Mesenchymal stem cell (in vitro differentiated cells and primary cell): ENCODE measurements around the gene TOE1.

Experiments used
- DNase-seq: peaks from one replicate; pipeline ENCODE4 v3.0.0-alpha.2; 2013
- H2AFZ ChIP-seq: one replicate; pipeline ENCODE4 v1.6.1; 2013; ENCODE audit warnings: low read depth, mild to moderate bottlenecking, control low read depth, inconsistent platforms, low read length, moderate library complexity
- H2AK5ac ChIP-seq: 2 replicates; pipeline ENCODE4 v1.6.1; 2013; ENCODE audit warnings: low read length, moderate library complexity, mild to moderate bottlenecking, inconsistent platforms; ENCODE audit not compliant: severe bottlenecking
- H2BK120ac ChIP-seq: one replicate; pipeline ENCODE4 v1.6.1; 2013; ENCODE audit warnings: low read depth, mild to moderate bottlenecking, inconsistent platforms, low read length, moderate library complexity
- H2BK12ac ChIP-seq, 2 experiments: one replicate each; pipeline ENCODE4 v1.6.1; 2013; ENCODE audit warnings: inconsistent platforms in 2 of 2, low read length in 2 of 2, mild to moderate bottlenecking in 2 of 2, moderate library complexity in 2 of 2, control low read depth in 1 of 2
- H2BK15ac ChIP-seq: one replicate; pipeline ENCODE4 v1.6.1; 2013; ENCODE audit warnings: mild to moderate bottlenecking, low read depth, inconsistent platforms; ENCODE audit not compliant: poor library complexity, severe bottlenecking
- H2BK5ac ChIP-seq: 2 replicates; pipeline ENCODE4 v1.6.1; 2013; ENCODE audit warnings: low read depth, mild to moderate bottlenecking, low read length, control low read depth, inconsistent platforms; ENCODE audit not compliant: poor library complexity, severe bottlenecking
- H3K14ac ChIP-seq, 2 experiments: one replicate each; pipeline ENCODE4 v1.6.1; 2013; ENCODE audit warnings: inconsistent platforms in 2 of 2, low read length in 2 of 2, control low read depth in 1 of 2, mild to moderate bottlenecking in 1 of 2, moderate library complexity in 1 of 2
- H3K18ac ChIP-seq, 2 experiments: one replicate each; pipeline ENCODE4 v1.6.1; 2013; ENCODE audit warnings: inconsistent platforms in 2 of 2, low read length in 2 of 2, control low read depth in 1 of 2, low read depth in 1 of 2, mild to moderate bottlenecking in 1 of 2
- H3K23ac ChIP-seq, 2 experiments: one replicate each; pipeline ENCODE4 v1.6.1; 2013; ENCODE audit warnings: inconsistent platforms in 2 of 2, low read length in 2 of 2, mild to moderate bottlenecking in 2 of 2, moderate library complexity in 2 of 2, control low read depth in 1 of 2
- H3K27ac ChIP-seq: 2 replicates; pipeline ENCODE4 v1.5.1; 2013; ENCODE audit warnings: mild to moderate bottlenecking, moderate library complexity, low read length, control low read depth, inconsistent platforms; ENCODE audit not compliant: poor library complexity, severe bottlenecking
- H3K27me3 ChIP-seq, 2 experiments: 2 replicates each; pipeline versions ENCODE4 v1.6.1 to v1.7.0; 2013; ENCODE audit warnings: low read length in 2 of 2, mild to moderate bottlenecking in 2 of 2, moderate library complexity in 2 of 2, control low read depth in 1 of 2, inconsistent platforms in 1 of 2; ENCODE audit not compliant: control insufficient read depth in 1 of 2, insufficient read depth in 1 of 2
- H3K36me3 ChIP-seq, 2 experiments: 2 replicates each; pipeline versions ENCODE4 v1.6.1 to v1.7.0; 2013; ENCODE audit warnings: low read length in 2 of 2, control low read depth in 1 of 2, inconsistent platforms in 1 of 2, low read depth in 1 of 2, mild to moderate bottlenecking in 1 of 2; ENCODE audit not compliant: insufficient read depth in 2 of 2, control insufficient read depth in 1 of 2
- H3K4ac ChIP-seq, 2 experiments: one replicate each; pipeline ENCODE4 v1.6.1; 2013; ENCODE audit warnings: inconsistent platforms in 2 of 2, low read length in 2 of 2, mild to moderate bottlenecking in 2 of 2, moderate library complexity in 2 of 2, control low read depth in 1 of 2, low read depth in 1 of 2
- H3K4me1 ChIP-seq: 2 replicates; pipeline ENCODE4 v1.6.1; 2013; ENCODE audit warnings: low read depth, low read length, control low read depth; ENCODE audit not compliant: control insufficient read depth, insufficient read depth
- H3K4me2 ChIP-seq: 2 replicates; pipeline ENCODE4 v1.6.1; 2013; ENCODE audit warnings: low read length, mild to moderate bottlenecking, inconsistent platforms; ENCODE audit not compliant: poor library complexity, severe bottlenecking
- H3K4me3 ChIP-seq, 2 experiments: 2 replicates each; pipeline versions ENCODE4 v1.5.1 to v1.7.0; 2013; ENCODE audit warnings: low read length in 2 of 2, mild to moderate bottlenecking in 2 of 2, control low read depth in 1 of 2, low read depth in 1 of 2; ENCODE audit not compliant: insufficient read depth in 1 of 2
- H3K79me1 ChIP-seq: replicated peaks from 2 replicates; pipeline ENCODE4 v1.6.1; 2013; ENCODE audit warnings: mild to moderate bottlenecking, control low read depth, low read length, inconsistent platforms; ENCODE audit not compliant: poor library complexity, severe bottlenecking
- H3K9ac ChIP-seq: 2 replicates; pipeline ENCODE4 v1.7.0; 2013; ENCODE audit warnings: mild to moderate bottlenecking, low read length, moderate library complexity
- H3K9me3 ChIP-seq: 2 replicates; pipeline ENCODE4 v1.7.0; 2013; ENCODE audit warnings: mild to moderate bottlenecking, low read length; ENCODE audit not compliant: control insufficient read depth
- H4K8ac ChIP-seq: one replicate; pipeline ENCODE4 v1.6.1; 2013; ENCODE audit warnings: inconsistent platforms, mild to moderate bottlenecking, low read length, moderate library complexity
- H4K91ac ChIP-seq: one replicate; pipeline ENCODE4 v1.6.1; 2013; ENCODE audit warnings: mild to moderate bottlenecking, low read length, inconsistent platforms
- WGBS: methylation state at CpG from one replicate; pipeline ENCODE4 v1.1.7; 2013; ENCODE audit warnings: mixed read lengths; 5-methylcytosine and 5-hydroxymethylcytosine counted together

The TOE1 gene

GRCh38 chr1:45329445-45329844, 10.5 kb upstream of the TOE1 start:
- Histone ChIP-seq H3K4me3 (no peak overlapping the region), H2AK5ac (no peak overlapping the region), H3K27me3 (peaks cover 0 to 5% of the 10 kb centered on the region in 2 experiments), H3K4me2 (no peak overlapping the region), H3K9me3 (no peaks in the 10 kb centered on the region), H2BK12ac (no peak overlapping the region), H3K23ac (no peak overlapping the region), H4K91ac (no peak overlapping the region), H3K18ac (no peak overlapping the region), H2BK5ac (no peak overlapping the region), H3K79me1 (peaks cover 2% of the 10 kb centered on the region), H2BK120ac (no peak overlapping the region), H3K14ac (no peak overlapping the region), H4K8ac (no peak overlapping the region), H3K27ac (no peak overlapping the region), H3K9ac (no peak overlapping the region), H2AFZ (no peak overlapping the region), H2BK15ac (no peak overlapping the region), H3K36me3 (peaks cover 41 to 60% of the 10 kb centered on the region in 2 experiments), H3K4me1 (peaks cover 5% of the 10 kb centered on the region), H3K4ac (no peak overlapping the region)
- no peak for DNase-seq
- WGBS, result 37% methylated on average over 4 of the region's 4 CpGs

GRCh38 chr1:45331436-45332345, 8.3 kb upstream of the TOE1 start:
- no peaks in the 10 kb centered on the region for H3K9me3 ChIP-seq
- H3K4me1 ChIP-seq, result peaks cover 1% of the 10 kb centered on the region
- no peak overlapping the region for H3K27ac ChIP-seq
- peaks cover 0 to 5% of the 10 kb centered on the region in 2 experiments for H3K27me3 ChIP-seq
- H4K8ac ChIP-seq, result no peak overlapping the region
- H3K4me2 ChIP-seq, result no peak overlapping the region
- H3K9ac ChIP-seq, result no peak overlapping the region
- no peak overlapping the region for H2BK15ac ChIP-seq
- H2BK5ac ChIP-seq, result no peak overlapping the region
- no peak overlapping the region for H3K18ac ChIP-seq
- no peak overlapping the region for H4K91ac ChIP-seq
- H2AK5ac ChIP-seq, result no peak overlapping the region
- peaks cover 41 to 59% of the 10 kb centered on the region in 2 experiments for H3K36me3 ChIP-seq
- no peak overlapping the region for H2BK12ac ChIP-seq
- H3K23ac ChIP-seq, result peak overlapping the region in 1 of 2 experiments; percentile 67
- peaks cover 8% of the 10 kb centered on the region for H3K79me1 ChIP-seq
- WGBS, result 98% methylated on average over 18 of the region's 18 CpGs
- H2AFZ ChIP-seq, result no peak overlapping the region
- DNase-seq, result no peak
- H3K4me3 ChIP-seq, result no peak overlapping the region
- no peak overlapping the region for H3K14ac ChIP-seq
- H3K4ac ChIP-seq, result no peak overlapping the region
- no peak overlapping the region for H2BK120ac ChIP-seq

GRCh38 chr1:45332346-45332720, 7.6 kb upstream of the TOE1 start:
- WGBS, result 97% methylated on average over 10 of the region's 10 CpGs
- no peak for DNase-seq
- Histone ChIP-seq H3K79me1 (peaks cover 9% of the 10 kb centered on the region), H3K23ac (no peak overlapping the region), H3K9me3 (no peaks in the 10 kb centered on the region), H2BK12ac (no peak overlapping the region), H3K4me1 (no peaks in the 10 kb centered on the region), H3K4me3 (no peak overlapping the region), H2BK15ac (no peak overlapping the region), H3K27me3 (peaks cover 0 to 3% of the 10 kb centered on the region in 2 experiments), H3K4me2 (no peak overlapping the region), H4K8ac (no peak overlapping the region), H3K36me3 (peaks cover 41 to 53% of the 10 kb centered on the region in 2 experiments), H4K91ac (no peak overlapping the region), H3K14ac (no peak overlapping the region), H2BK120ac (no peak overlapping the region), H3K9ac (no peak overlapping the region), H3K18ac (no peak overlapping the region), H2AK5ac (no peak overlapping the region), H2AFZ (no peak overlapping the region), H2BK5ac (no peak overlapping the region), H3K27ac (no peak overlapping the region), H3K4ac (no peak overlapping the region)

- DNase-seq, result no peak
- Histone ChIP-seq H3K79me1 (peaks cover 14% of the 10 kb centered on the region), H3K9me3 (no peaks in the 10 kb centered on the region), H4K8ac (no peak overlapping the region), H3K18ac (no peak overlapping the region), H3K36me3 (peaks cover 42 to 49% of the 10 kb centered on the region in 2 experiments), H2AK5ac (no peak overlapping the region), H3K9ac (no peak overlapping the region), H3K27me3 (no peaks in the 10 kb centered on the region), H2BK5ac (no peak overlapping the region), H3K4me2 (no peak overlapping the region), H3K27ac (no peak overlapping the region), H2BK12ac (no peak overlapping the region), H2AFZ (no peak overlapping the region), H3K4me3 (no peak overlapping the region), H3K4ac (no peak overlapping the region), H3K4me1 (peaks cover 3% of the 10 kb centered on the region), H3K14ac (no peak overlapping the region), H2BK120ac (no peak overlapping the region), H4K91ac (peak overlapping the region; percentile 14), H2BK15ac (no peak overlapping the region), H3K23ac (no peak overlapping the region)
- 87% methylated on average over 8 of the region's 9 CpGs for WGBS
Measured at GRCh38 chr1:45334308-45335245, 5.4 kb upstream of the TOE1 start.
